ENCODE results near the gene PEX11A.

GRCh38 chr15:89673165-89673512 lies 17.4 kb downstream of the PEX11A start:
- TF ChIP-seq POLR2A (IDR thresholded peaks at IDR 0.05) (no peak), CTCF (IDR thresholded peaks at IDR 0.05) (no peak), EP300 (IDR thresholded peaks at IDR 0.05) (no peak)
